ENCODE measurements around the gene SLC31A1.

Gene SLC31A1

DNA sequence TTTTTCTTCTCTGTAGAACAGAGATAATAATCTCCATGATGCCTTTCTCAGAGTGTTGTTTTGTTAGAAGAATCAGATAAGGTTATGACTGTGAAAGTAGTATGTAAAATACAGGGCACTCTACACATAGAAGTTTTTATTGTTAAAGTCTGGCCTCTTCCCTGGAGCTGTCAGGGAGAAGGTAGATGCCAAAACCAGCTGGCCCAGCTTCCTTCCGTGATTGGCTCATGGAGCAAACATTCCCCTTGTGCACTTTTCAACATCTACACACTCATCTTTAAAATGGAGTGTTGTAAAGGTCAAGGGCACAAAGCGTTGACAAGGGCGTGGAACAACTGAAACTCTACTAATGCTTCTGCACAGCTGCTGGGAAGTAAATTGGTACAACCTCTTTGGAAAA, 89.2 kb downstream of the SLC31A1 start:
- TF ChIP-seq FOXM1 (IDR thresholded peaks at IDR 0.05; ENCODE audit: borderline replicate concordance, low read depth) (no peak), EGR1 (IDR thresholded peaks at IDR 0.05) (no peak), TCF12 (IDR thresholded peaks at IDR 0.05; ENCODE audit: low read depth) (no peak), CEBPB (IDR thresholded peaks at IDR 0.05) (no peak), ZBTB7A (IDR thresholded peaks at IDR 0.05; ENCODE audit: low read depth) (no peak), TEAD4 (IDR thresholded peaks at IDR 0.05) (no peak), YY1 (IDR thresholded peaks at IDR 0.05; ENCODE audit: low read depth) (no peak), EP300 (IDR thresholded peaks at IDR 0.05; ENCODE audit: borderline replicate concordance) (no peak), TAF1 (IDR thresholded peaks at IDR 0.05; ENCODE audit: low read depth) (no peak)
- TF ChIP-seq, protein P1, sequence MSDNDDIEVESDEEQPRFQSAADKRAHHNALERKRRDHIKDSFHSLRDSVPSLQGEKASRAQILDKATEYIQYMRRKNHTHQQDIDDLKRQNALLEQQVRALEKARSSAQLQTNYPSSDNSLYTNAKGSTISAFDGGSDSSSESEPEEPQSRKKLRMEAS (IDR thresholded peaks at IDR 0.05) = no peak
- TF ChIP-seq, protein P2, sequence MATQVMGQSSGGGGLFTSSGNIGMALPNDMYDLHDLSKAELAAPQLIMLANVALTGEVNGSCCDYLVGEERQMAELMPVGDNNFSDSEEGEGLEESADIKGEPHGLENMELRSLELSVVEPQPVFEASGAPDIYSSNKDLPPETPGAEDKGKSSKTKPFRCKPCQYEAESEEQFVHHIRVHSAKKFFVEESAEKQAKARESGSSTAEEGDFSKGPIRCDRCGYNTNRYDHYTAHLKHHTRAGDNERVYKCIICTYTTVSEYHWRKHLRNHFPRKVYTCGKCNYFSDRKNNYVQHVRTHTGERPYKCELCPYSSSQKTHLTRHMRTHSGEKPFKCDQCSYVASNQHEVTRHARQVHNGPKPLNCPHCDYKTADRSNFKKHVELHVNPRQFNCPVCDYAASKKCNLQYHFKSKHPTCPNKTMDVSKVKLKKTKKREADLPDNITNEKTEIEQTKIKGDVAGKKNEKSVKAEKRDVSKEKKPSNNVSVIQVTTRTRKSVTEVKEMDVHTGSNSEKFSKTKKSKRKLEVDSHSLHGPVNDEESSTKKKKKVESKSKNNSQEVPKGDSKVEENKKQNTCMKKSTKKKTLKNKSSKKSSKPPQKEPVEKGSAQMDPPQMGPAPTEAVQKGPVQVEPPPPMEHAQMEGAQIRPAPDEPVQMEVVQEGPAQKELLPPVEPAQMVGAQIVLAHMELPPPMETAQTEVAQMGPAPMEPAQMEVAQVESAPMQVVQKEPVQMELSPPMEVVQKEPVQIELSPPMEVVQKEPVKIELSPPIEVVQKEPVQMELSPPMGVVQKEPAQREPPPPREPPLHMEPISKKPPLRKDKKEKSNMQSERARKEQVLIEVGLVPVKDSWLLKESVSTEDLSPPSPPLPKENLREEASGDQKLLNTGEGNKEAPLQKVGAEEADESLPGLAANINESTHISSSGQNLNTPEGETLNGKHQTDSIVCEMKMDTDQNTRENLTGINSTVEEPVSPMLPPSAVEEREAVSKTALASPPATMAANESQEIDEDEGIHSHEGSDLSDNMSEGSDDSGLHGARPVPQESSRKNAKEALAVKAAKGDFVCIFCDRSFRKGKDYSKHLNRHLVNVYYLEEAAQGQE (IDR thresholded peaks at IDR 0.05; ENCODE audit: low read depth) = no peak
- TF ChIP-seq, protein P3, sequence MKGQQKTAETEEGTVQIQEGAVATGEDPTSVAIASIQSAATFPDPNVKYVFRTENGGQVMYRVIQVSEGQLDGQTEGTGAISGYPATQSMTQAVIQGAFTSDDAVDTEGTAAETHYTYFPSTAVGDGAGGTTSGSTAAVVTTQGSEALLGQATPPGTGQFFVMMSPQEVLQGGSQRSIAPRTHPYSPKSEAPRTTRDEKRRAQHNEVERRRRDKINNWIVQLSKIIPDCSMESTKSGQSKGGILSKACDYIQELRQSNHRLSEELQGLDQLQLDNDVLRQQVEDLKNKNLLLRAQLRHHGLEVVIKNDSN (IDR thresholded peaks at IDR 0.05) = no peak

DNA sequence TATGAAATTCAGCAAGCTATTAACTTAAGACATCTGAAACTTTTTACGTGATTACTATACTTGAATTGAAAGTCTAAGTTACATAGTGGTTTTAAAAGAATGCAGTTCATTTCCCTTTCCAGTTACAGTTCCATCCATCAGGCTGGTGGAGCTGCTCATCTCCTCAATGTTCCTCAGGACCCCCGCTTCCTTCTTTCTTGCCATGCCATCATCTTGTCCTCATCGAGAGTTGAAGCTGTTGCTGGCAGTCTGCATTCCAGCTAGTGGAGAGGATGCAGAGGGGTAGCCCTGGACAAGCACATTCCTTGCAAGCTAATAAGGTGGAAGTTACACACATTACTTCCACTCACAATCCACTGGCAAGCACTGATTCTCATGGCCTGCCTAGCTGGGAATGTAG, 90.6 kb downstream of the SLC31A1 start:
- TF ChIP-seq TCF12 (IDR thresholded peaks at IDR 0.05; ENCODE audit: low read depth) (no peak), YY1 (IDR thresholded peaks at IDR 0.05; ENCODE audit: low read depth) (no peak), RAD21 (IDR thresholded peaks at IDR 0.05; ENCODE audit: low read depth) (no peak), CREB1 (IDR thresholded peaks at IDR 0.05; ENCODE audit: low read depth) (no peak), ZBTB7A (IDR thresholded peaks at IDR 0.05; ENCODE audit: low read depth) (no peak), EP300 (IDR thresholded peaks at IDR 0.05; ENCODE audit: borderline replicate concordance) (no peak), NFIC (IDR thresholded peaks at IDR 0.05) (no peak), CEBPB (IDR thresholded peaks at IDR 0.05) (no peak), TEAD4 (IDR thresholded peaks at IDR 0.05) (no peak), FOXM1 (IDR thresholded peaks at IDR 0.05; ENCODE audit: borderline replicate concordance, low read depth) (no peak), TAF1 (IDR thresholded peaks at IDR 0.05; ENCODE audit: low read depth) (no peak), EGR1 (IDR thresholded peaks at IDR 0.05) (no peak)
- TF ChIP-seq, protein P2 (IDR thresholded peaks at IDR 0.05; ENCODE audit: low read depth) = no peak
- TF ChIP-seq, protein P1 (IDR thresholded peaks at IDR 0.05) = no peak
- TF ChIP-seq, protein P3 (IDR thresholded peaks at IDR 0.05) = no peak

- no peak for TF ChIP-seq TAF1 (IDR thresholded peaks at IDR 0.05; ENCODE audit: low read depth)
- TF ChIP-seq NFIC (IDR thresholded peaks at IDR 0.05) = no peak
- no peak for TF ChIP-seq FOXM1 (IDR thresholded peaks at IDR 0.05; ENCODE audit: borderline replicate concordance, low read depth)
- TF ChIP-seq EGR1 (IDR thresholded peaks at IDR 0.05) = no peak
These were observed 91.9 kb downstream of the SLC31A1 start for GRCh38 chr9:113313261-113313660.

Measured in Ishikawa (cell line).